Endothelial cell of umbilical vein (primary cell): ENCODE measurements around the gene SPATS2L. TPM values are rescaled to one million over a fixed set of nuclear protein-coding genes. Genes with fewer than 3 reads are reported as not detected.

Experiments used
- BruUV-seq: library from RNA; stranded (reverse); fragments of 400-500 nt; replicated peaks from 2 replicates; lab custom pipeline; 2021; lab: Mats Ljungman, UMichigan
- CTCF ChIA-PET: fragments of 300-600, 350-600 bp; sonication (Branson Sonifier 250); formaldehyde crosslinking; loops from one replicate; lab custom pipeline; 2021; ENCODE audit warnings: antibody characterized with exemption, inconsistent platforms; lab: Charles Lee
- POLR2A ChIA-PET: fragments of 300-600, 350-600 bp; sonication (Branson Sonifier 250); formaldehyde crosslinking; loops from one replicate; lab custom pipeline; 2021; ENCODE audit warnings: antibody characterized with exemption, inconsistent platforms; lab: Charles Lee
- DNase-seq: peaks from one replicate; pipeline ENCODE4 v3.0.0-alpha.2; 2011; ENCODE audit warnings: low read depth, low spot score
- FAIRE-seq: peaks from 2 replicates; lab custom pipeline; 2011; peaks lifted over from hg19 to GRCh38; lab: Jason Lieb, UNC
- H2AFZ ChIP-seq: 2 replicates; pipeline ENCODE4 v1.6.0; 2012; ENCODE audit warnings: low read depth, low read length, control low read depth, inconsistent platforms
- H3K27ac ChIP-seq: 2 replicates; pipeline ENCODE4 v1.5.1; 2011; ENCODE audit warnings: low read depth, mild to moderate bottlenecking, control low read depth, low read length, moderate library complexity; ENCODE audit not compliant: insufficient read depth
- H3K27me3 ChIP-seq, 2 experiments: 2 replicates each; pipeline versions ENCODE4 v1.6.0 to v1.6.1; 2011; ENCODE audit warnings: low read length in 2 of 2, mixed read lengths in 1 of 2; ENCODE audit not compliant: control insufficient read depth in 2 of 2, insufficient read depth in 2 of 2
- H3K36me3 ChIP-seq, 2 experiments: 2 replicates in 1 of 2; 3 replicates in 1 of 2; pipeline ENCODE4 v1.5.1; 2011; ENCODE audit warnings: low read length in 2 of 2, mild to moderate bottlenecking in 1 of 2, moderate library complexity in 1 of 2; ENCODE audit not compliant: control insufficient read depth in 2 of 2, insufficient read depth in 2 of 2; ENCODE audit errors: extremely low read depth in 1 of 2
- H3K4me1 ChIP-seq: 3 replicates; pipeline ENCODE4 v1.5.1; 2011; ENCODE audit warnings: mild to moderate bottlenecking, low read length; ENCODE audit not compliant: control insufficient read depth, insufficient read depth; ENCODE audit errors: extremely low read depth
- H3K4me2 ChIP-seq: 2 replicates; pipeline ENCODE4 v1.6.1; 2011; ENCODE audit warnings: low read length, control low read depth, mixed read lengths; ENCODE audit not compliant: insufficient read depth
- H3K4me3 ChIP-seq, 3 experiments: fragments of 200-600 bp in 1 of 3; sonication (generic), shearing (Covaris generic) in 1 of 3; replicated peaks in 1 of 3; 2 replicates each; pipeline ENCODE4 v1.5.1; 2011 to 2016; ENCODE audit warnings: control low read depth in 3 of 3, low read length in 3 of 3, mild to moderate bottlenecking in 2 of 3, inconsistent platforms in 1 of 3, low read depth in 1 of 3, moderate library complexity in 1 of 3; ENCODE audit not compliant: insufficient read depth in 1 of 3
- H3K79me2 ChIP-seq: 2 replicates; pipeline ENCODE4 v1.6.0; 2012; ENCODE audit warnings: low read length, inconsistent platforms; ENCODE audit not compliant: control insufficient read depth, insufficient read depth
- H3K9ac ChIP-seq: replicated peaks from 2 replicates; pipeline ENCODE3; 2011; ENCODE audit warnings: low read length, control low read depth; ENCODE audit not compliant: insufficient read depth; ENCODE audit errors: extremely low read depth
- H3K9me1 ChIP-seq: replicated peaks from 3 replicates; pipeline ENCODE4 v1.6.0; 2011; ENCODE audit warnings: mild to moderate bottlenecking, low read length; ENCODE audit not compliant: control insufficient read depth, insufficient read depth; ENCODE audit errors: extremely low read depth
- H3K9me3 ChIP-seq: replicated peaks from 2 replicates; pipeline ENCODE4 v1.5.1; 2012; ENCODE audit warnings: low read length, inconsistent platforms; ENCODE audit not compliant: control insufficient read depth, insufficient read depth
- H4K20me1 ChIP-seq: replicated peaks from 2 replicates; pipeline ENCODE3; 2011; ENCODE audit warnings: mild to moderate bottlenecking, low read length; ENCODE audit not compliant: control insufficient read depth, insufficient read depth; ENCODE audit errors: extremely low read depth
- EZH2 ChIP-seq: IDR thresholded peaks from 2 replicates; pipeline ENCODE4 v1.6.1; 2012; ENCODE audit warnings: borderline replicate concordance, low read depth, mild to moderate bottlenecking, moderate library complexity, low read length, inconsistent platforms; ENCODE audit not compliant: severe bottlenecking
- FOS ChIP-seq: IDR thresholded peaks from 2 replicates; pipeline ENCODE4 v1.6.1; 2011; ENCODE audit warnings: mild to moderate bottlenecking, low read length, moderate library complexity, borderline replicate concordance; ENCODE audit not compliant: insufficient read depth
- GATA2 ChIP-seq: IDR thresholded peaks from 2 replicates; pipeline ENCODE4 v1.7.0; 2011; ENCODE audit warnings: low read depth, mild to moderate bottlenecking, moderate library complexity, mixed read lengths, low read length; ENCODE audit not compliant: insufficient read length, insufficient read depth
- JUN ChIP-seq: IDR thresholded peaks from 2 replicates; pipeline ENCODE4 v1.6.1; 2011; ENCODE audit warnings: borderline replicate concordance, low read depth; ENCODE audit not compliant: insufficient read length, insufficient read depth
- MYC ChIP-seq: IDR thresholded peaks from one replicate; pipeline ENCODE4 v1.6.1; 2011; ENCODE audit warnings: mild to moderate bottlenecking, low read depth, low read length
- POLR2A ChIP-seq: IDR thresholded peaks from 2 replicates; pipeline ENCODE4 v1.6.1; 2012; ENCODE audit warnings: low read depth, mild to moderate bottlenecking, control low read depth, low read length
- POLR2AphosphoS5 ChIP-seq: IDR thresholded peaks from 2 replicates; pipeline ENCODE4 v1.6.1; 2012; ENCODE audit warnings: low read depth, mild to moderate bottlenecking, control low read depth, low read length, moderate library complexity; ENCODE audit not compliant: insufficient read depth
- dilution Hi-C: fragments of 300-500 bp; cut with MboI; formaldehyde crosslinking; loops from one replicate; pipeline ENCODE4 v1.15.0; 2019; ENCODE audit warnings: low sequenced_read_pairs; ENCODE audit not compliant: extremely low pct_ligation_motif_present
- intact Hi-C: fragments of 100-400 bp; cut with micrococcal nuclease; formaldehyde crosslinking; loops from one replicate; pipeline ENCODE4 v1.10.0; 2022
- polyA plus RNA-seq, 4 experiments: library from polyadenylated mRNA; depleted of rRNA in 3 of 4; stranded (reverse) in 3 of 4; unstranded in 1 of 4; fragments of >200 nt; gene quantifications; 2 replicates each; pipeline versions ENCODE4 v1.2.1 to v1.2.3, GENCODE V29; 2011 to 2012; ENCODE audit warnings: missing spikeins in 1 of 4
- total RNA-seq: library from RNA; stranded (reverse); gene quantifications from 2 replicates; pipeline ENCODE4 v1.2.3, GENCODE V29; 2021
- TF ChIP-seq, protein P1 (sequence below): IDR thresholded peaks from 2 replicates; pipeline ENCODE4 v1.6.1; 2011; ENCODE audit not compliant: insufficient read depth, insufficient read length
- TF ChIP-seq, protein P2 (sequence below), 2 donors: IDR thresholded peaks; 1 replicate in 1 of 2; 2 replicates in 1 of 2; pipeline ENCODE4 v1.5.1; 2011; ENCODE audit warnings: low read length in 2 of 2, mild to moderate bottlenecking in 2 of 2, moderate library complexity in 2 of 2, control low read depth in 1 of 2, inconsistent platforms in 1 of 2, low read depth in 1 of 2; ENCODE audit not compliant: insufficient read depth in 1 of 2; ENCODE audit errors: extremely low read depth in 1 of 2

The SPATS2L gene
- total and polyA plus RNA-seq, 2 donors (not counting 3 experiments of a cell fraction or from before 2014, with no cell fraction given) = 29.1 to 72.9 TPM

DNA sequence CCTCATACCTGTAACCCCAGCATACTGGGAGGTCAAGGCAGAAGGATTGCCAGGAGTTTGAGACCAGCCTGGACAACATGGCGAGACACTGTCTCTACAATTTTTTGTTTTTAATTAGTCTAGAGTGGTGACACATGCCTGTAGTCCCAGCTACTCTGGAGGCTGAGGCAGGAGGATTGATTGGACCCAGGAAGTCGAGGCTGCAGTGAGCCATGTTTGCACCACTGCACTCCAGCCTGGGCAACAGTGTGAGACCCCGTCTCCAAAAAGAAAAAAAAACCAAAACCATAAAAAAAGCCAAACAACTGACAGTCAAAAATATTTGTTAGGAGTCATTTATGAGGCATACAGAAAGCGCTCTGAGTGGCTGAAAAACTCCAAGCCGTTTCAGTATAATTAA is 107.9 kb downstream of the SPATS2L start:
- no peak overlapping the region for H3K9ac ChIP-seq
- no peak overlapping the region for H2AFZ ChIP-seq
- ChIA-PET CTCF (no interaction called here), POLR2A (no interaction called here)
- H3K79me2 ChIP-seq = no peaks in the 10 kb centered on the region
- BruUV-seq = no TSS peak
- H3K4me3 ChIP-seq = no peak overlapping the region
- DNase-seq (no peak), FAIRE-seq (no peak)
- no peak overlapping the region for H3K27ac ChIP-seq
- dilution Hi-C loops (no loop called here), intact Hi-C loops (no loop called here)
- H3K36me3 ChIP-seq = no peaks in the 10 kb centered on the region
- no peaks in the 10 kb centered on the region for H3K9me1 ChIP-seq
- no peaks in the 10 kb centered on the region for H3K27me3 ChIP-seq
- H3K4me1 ChIP-seq = no peaks in the 10 kb centered on the region
- H4K20me1 ChIP-seq = no peaks in the 10 kb centered on the region
- no peak overlapping the region for H3K4me2 ChIP-seq
- TF ChIP-seq, protein P1, sequence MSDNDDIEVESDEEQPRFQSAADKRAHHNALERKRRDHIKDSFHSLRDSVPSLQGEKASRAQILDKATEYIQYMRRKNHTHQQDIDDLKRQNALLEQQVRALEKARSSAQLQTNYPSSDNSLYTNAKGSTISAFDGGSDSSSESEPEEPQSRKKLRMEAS = no peak
- no peaks in the 10 kb centered on the region for H3K9me3 ChIP-seq

DNA sequence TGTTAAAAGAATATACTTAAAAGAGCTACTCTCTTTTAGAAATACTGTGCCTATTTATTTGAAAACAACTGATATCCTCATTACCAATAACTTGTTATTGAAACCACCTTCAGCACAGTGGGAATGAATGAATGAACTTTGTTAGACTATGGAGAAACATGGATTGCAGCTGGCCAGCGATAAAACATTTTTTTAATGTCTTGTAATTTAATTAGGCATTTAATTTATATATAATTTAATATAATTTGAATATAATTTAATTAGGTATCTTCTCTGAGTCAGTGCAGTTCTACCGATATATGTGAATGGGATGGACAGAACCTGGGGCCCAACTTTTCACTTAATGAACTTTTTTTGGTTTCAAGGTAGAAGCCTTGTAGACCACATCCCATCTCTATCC is 109.0 kb downstream of the SPATS2L start:
- CTCF ChIA-PET = interaction anchor here (0.8 to 1.0 kb wide), 2 partner anchors 9 to 29 kb away, joined by 3 read pairs; no protein-coding TSS in a partner anchor
- dilution Hi-C loops = no loop called here
- no peak for FAIRE-seq

More for the DNA sequence above, 109.0 kb downstream of the SPATS2L start:
- H3K4me1 ChIP-seq = no peaks in the 10 kb centered on the region
- H3K4me3 ChIP-seq = no peak overlapping the region
- H3K9me1 ChIP-seq = no peaks in the 10 kb centered on the region
- TF ChIP-seq FOS = no peak
- TF ChIP-seq POLR2A = no peak
- TF ChIP-seq, protein P1 = no peak
- TF ChIP-seq POLR2AphosphoS5 = no peak
- no peak for TF ChIP-seq GATA2
- no peak for TF ChIP-seq JUN
- no peak for TF ChIP-seq MYC
- no peak for TF ChIP-seq EZH2
- TF ChIP-seq, protein P2, sequence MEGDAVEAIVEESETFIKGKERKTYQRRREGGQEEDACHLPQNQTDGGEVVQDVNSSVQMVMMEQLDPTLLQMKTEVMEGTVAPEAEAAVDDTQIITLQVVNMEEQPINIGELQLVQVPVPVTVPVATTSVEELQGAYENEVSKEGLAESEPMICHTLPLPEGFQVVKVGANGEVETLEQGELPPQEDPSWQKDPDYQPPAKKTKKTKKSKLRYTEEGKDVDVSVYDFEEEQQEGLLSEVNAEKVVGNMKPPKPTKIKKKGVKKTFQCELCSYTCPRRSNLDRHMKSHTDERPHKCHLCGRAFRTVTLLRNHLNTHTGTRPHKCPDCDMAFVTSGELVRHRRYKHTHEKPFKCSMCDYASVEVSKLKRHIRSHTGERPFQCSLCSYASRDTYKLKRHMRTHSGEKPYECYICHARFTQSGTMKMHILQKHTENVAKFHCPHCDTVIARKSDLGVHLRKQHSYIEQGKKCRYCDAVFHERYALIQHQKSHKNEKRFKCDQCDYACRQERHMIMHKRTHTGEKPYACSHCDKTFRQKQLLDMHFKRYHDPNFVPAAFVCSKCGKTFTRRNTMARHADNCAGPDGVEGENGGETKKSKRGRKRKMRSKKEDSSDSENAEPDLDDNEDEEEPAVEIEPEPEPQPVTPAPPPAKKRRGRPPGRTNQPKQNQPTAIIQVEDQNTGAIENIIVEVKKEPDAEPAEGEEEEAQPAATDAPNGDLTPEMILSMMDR (IDR thresholded peaks at IDR 0.05; ENCODE audit: extremely low read depth in 1 of 2, insufficient read depth in 1 of 2, low read depth in 1 of 2, low read length in 2 of 2) = no peak
- POLR2A ChIA-PET = no interaction called here
- no peaks in the 10 kb centered on the region for H3K36me3 ChIP-seq
- no peaks in the 10 kb centered on the region for H3K79me2 ChIP-seq
- H2AFZ ChIP-seq = no peak overlapping the region
- no peak for DNase-seq
- H3K4me2 ChIP-seq = no peak overlapping the region
- no peaks in the 10 kb centered on the region for H3K9me3 ChIP-seq
- no TSS peak for BruUV-seq
- intact Hi-C loops = no loop called here
- H3K9ac ChIP-seq = no peak overlapping the region
- no peaks in the 10 kb centered on the region for H3K27me3 ChIP-seq
- H4K20me1 ChIP-seq = no peaks in the 10 kb centered on the region
- no peak overlapping the region for H3K27ac ChIP-seq
